Erythroblast (primary cell): ENCODE measurements around the gene FAM234A.
"Not testable (repeated sequence)": the region's sequence is repeated elsewhere in the genome, so short reads cannot be mapped to it uniquely, and the experiment has no call there.

Experiments used
- GATA1 ChIP-seq: IDR thresholded peaks from 2 replicates; pipeline ENCODE4 v1.6.1; 2011; ENCODE audit warnings: low read depth, mild to moderate bottlenecking, control low read depth, low read length, moderate library complexity
- POLR2A ChIP-seq: IDR thresholded peaks from 2 replicates; pipeline ENCODE4 v1.6.1; 2011; ENCODE audit warnings: mild to moderate bottlenecking, low read length

GRCh38 chr16:267562-267961 is 32.9 kb downstream of the FAM234A start:
- peak; percentile 7 for TF ChIP-seq POLR2A
- not testable (repeated sequence) for TF ChIP-seq GATA1
